Liver (tissue), 9 donors: ENCODE results near the gene FGD2. TPM values are rescaled to one million over a fixed set of nuclear protein-coding genes. Genes with fewer than 3 reads are reported as not detected.

Experiments used
- DNase-seq: peaks from one replicate; pipeline ENCODE4 v3.0.0-alpha.2; 2017; ENCODE audit warnings: low spot score
- H3K27ac ChIP-seq, 2 donors: one replicate each; pipeline ENCODE4 v1.7.0; 2013; ENCODE audit warnings: inconsistent platforms in 2 of 2, low read length in 2 of 2, control low read depth in 1 of 2, low read depth in 1 of 2, mild to moderate bottlenecking in 1 of 2
- H3K27me3 ChIP-seq, 4 donors: one replicate each; pipeline versions ENCODE4 v1.6.1 to v1.7.0; 2013; ENCODE audit warnings: low read length in 3 of 4, inconsistent platforms in 1 of 4, mild to moderate bottlenecking in 1 of 4, moderate library complexity in 1 of 4; ENCODE audit not compliant: control insufficient read depth in 4 of 4, insufficient read depth in 4 of 4
- H3K36me3 ChIP-seq, 4 donors: one replicate each; pipeline versions ENCODE4 v1.6.1 to v1.7.0; 2013; ENCODE audit warnings: low read length in 3 of 4, mild to moderate bottlenecking in 3 of 4, low read depth in 1 of 4, moderate library complexity in 1 of 4; ENCODE audit not compliant: control insufficient read depth in 4 of 4, insufficient read depth in 3 of 4
- H3K4me1 ChIP-seq, 4 donors: one replicate each; pipeline versions ENCODE4 v1.6.1 to v1.7.0; 2013; ENCODE audit warnings: low read length in 3 of 4, mild to moderate bottlenecking in 3 of 4, moderate library complexity in 1 of 4; ENCODE audit not compliant: control insufficient read depth in 4 of 4, insufficient read depth in 4 of 4
- H3K4me3 ChIP-seq, 3 donors: one replicate each; pipeline versions ENCODE4 v1.6.1 to v1.7.0; 2013; ENCODE audit warnings: low read length in 3 of 3, control low read depth in 1 of 3, low read depth in 1 of 3, mild to moderate bottlenecking in 1 of 3
- H3K9ac ChIP-seq, 2 donors: one replicate each; pipeline ENCODE4 v1.7.0; 2013; ENCODE audit warnings: low read length in 2 of 2, mild to moderate bottlenecking in 2 of 2, moderate library complexity in 2 of 2, control low read depth in 1 of 2, low read depth in 1 of 2
- H3K9me3 ChIP-seq, 4 donors: one replicate each; pipeline versions ENCODE4 v1.6.1 to v1.7.0; 2013; ENCODE audit warnings: low read length in 3 of 4; ENCODE audit not compliant: control insufficient read depth in 4 of 4
- ATF3 ChIP-seq: IDR thresholded peaks from 2 replicates; pipeline ENCODE4 v1.6.1; 2016; ENCODE audit warnings: antibody characterized with exemption
- NR2F2 ChIP-seq: IDR thresholded peaks from 2 replicates; pipeline ENCODE4 v1.6.1; 2016; ENCODE audit warnings: antibody characterized with exemption
- RXRA ChIP-seq, 2 donors: IDR thresholded peaks; 2 replicates each; pipeline ENCODE4 v1.6.1; 2017 to 2018; ENCODE audit warnings: antibody characterized with exemption in 2 of 2, mild to moderate bottlenecking in 1 of 2
- SP1 ChIP-seq: IDR thresholded peaks from 2 replicates; pipeline ENCODE4 v1.6.1; 2018; ENCODE audit warnings: antibody characterized with exemption, mild to moderate bottlenecking
- YY1 ChIP-seq: IDR thresholded peaks from 2 replicates; pipeline ENCODE4 v1.6.1; 2016; ENCODE audit warnings: antibody characterized with exemption, mild to moderate bottlenecking
- WGBS: extraction: QIAGEN DNeasy Blood & Tissue Kit; methylation state at CpG from one replicate; pipeline ENCODE4 v1.1.7; 2013; 5-methylcytosine and 5-hydroxymethylcytosine counted together
- polyA plus RNA-seq, 2 donors: library from polyadenylated mRNA; stranded (reverse) in 1 of 2; unstranded in 1 of 2; fragments of 200-250 nt in 1 of 2; fragments of >200 nt in 1 of 2; fragmentation: Nextera tagmentation in 1 of 2; extraction: Ambion mirVana in 1 of 2; gene quantifications; one replicate each; pipeline versions ENCODE4 v1.2.1 to v1.2.3, GENCODE V29; 2013 to 2015
- total RNA-seq, 2 donors: library from RNA; depleted of rRNA; stranded (reverse); fragments of >200 nt; gene quantifications; one replicate each; pipeline ENCODE4 v1.2.3, GENCODE V29; 2014
- donor health status: healthy.
- donor health status: healthy.
- donor health status: healthy.
- donor health status: healthy.
- donor health status: healthy.

The FGD2 gene
- total and polyA plus RNA-seq, 4 donors: 4.6 to 24.4 (median 9.1) TPM

GRCh38 chr6:37077905-37078296, 72.4 kb downstream of the FGD2 start:
- no peaks in the 10 kb centered on the region for H3K27me3 ChIP-seq
- no peak overlapping the region for H3K9ac ChIP-seq
- H3K4me3 ChIP-seq: no peak overlapping the region
- H3K27ac ChIP-seq: no peak overlapping the region
- H3K36me3 ChIP-seq: no peaks in the 10 kb centered on the region
- peaks cover 12 to 34% (median 23%) of the 10 kb centered on the region in 4 donors for H3K4me1 ChIP-seq
- TF ChIP-seq NR2F2 (peak; percentile 64), YY1 (no peak), RXRA (IDR thresholded peaks at IDR 0.05) (peak; percentile 35 to 64), SP1 (peak; percentile 37), ATF3 (no peak)
- no peak for DNase-seq
- no peaks in the 10 kb centered on the region for H3K9me3 ChIP-seq
- WGBS: 88% methylated on average over 12 of the region's 12 CpGs

Other genes starting within 250 kb of the FGD2 start
- gene CPNE5, start 166.2 kb upstream of the FGD2 start, total RNA-seq: under 1 TPM; 0.42 to 0.47 TPM
- 1 to 10 TPM in 1 of 2 donors, under 1 TPM in 1; 0.24 to 1.1 TPM for gene CPNE5, start 166.2 kb upstream of the FGD2 start, polyA plus RNA-seq
- gene PPIL1, start 130.9 kb upstream of the FGD2 start, total RNA-seq: 10 to 100 TPM; 19.8 to 20.8 TPM
- 10 to 100 TPM; 15.8 to 23.9 TPM for gene PPIL1, start 130.9 kb upstream of the FGD2 start, polyA plus RNA-seq
- 10 to 100 TPM; 23.7 to 27.2 TPM for gene C6orf89, start 119.7 kb upstream of the FGD2 start, total RNA-seq
- 10 to 100 TPM; 14.0 to 18.4 TPM for gene C6orf89, start 119.7 kb upstream of the FGD2 start, polyA plus RNA-seq
- under 1 TPM in 1 of 2 donors, not detected in 1; 0.25 TPM for gene PI16, start 50.9 kb upstream of the FGD2 start, total RNA-seq
- under 1 TPM; 0.12 to 0.24 TPM for gene PI16, start 50.9 kb upstream of the FGD2 start, polyA plus RNA-seq
- gene MTCH1, start 19.5 kb upstream of the FGD2 start, total RNA-seq: 10 to 100 TPM; 72.8 to 79.6 TPM
- gene MTCH1, start 19.5 kb upstream of the FGD2 start, polyA plus RNA-seq: 10 to 100 TPM; 61.5 to 75.4 TPM
- 100 to 1,000 TPM in 1 of 2 donors, 10 to 100 TPM in 1; 10.9 to 141 TPM for gene PIM1, start 164.5 kb downstream of the FGD2 start, total RNA-seq
- gene PIM1, start 164.5 kb downstream of the FGD2 start, polyA plus RNA-seq: 10 to 100 TPM in 1 of 2 donors, 1 to 10 TPM in 1; 5.5 to 10.4 TPM